Measurements from ENCODE around the gene IKZF3.
"Not testable (repeated sequence)": the region's sequence is repeated elsewhere in the genome, so short reads cannot be mapped to it uniquely, and the experiment has no call there.

IKZF3 gene

DNA sequence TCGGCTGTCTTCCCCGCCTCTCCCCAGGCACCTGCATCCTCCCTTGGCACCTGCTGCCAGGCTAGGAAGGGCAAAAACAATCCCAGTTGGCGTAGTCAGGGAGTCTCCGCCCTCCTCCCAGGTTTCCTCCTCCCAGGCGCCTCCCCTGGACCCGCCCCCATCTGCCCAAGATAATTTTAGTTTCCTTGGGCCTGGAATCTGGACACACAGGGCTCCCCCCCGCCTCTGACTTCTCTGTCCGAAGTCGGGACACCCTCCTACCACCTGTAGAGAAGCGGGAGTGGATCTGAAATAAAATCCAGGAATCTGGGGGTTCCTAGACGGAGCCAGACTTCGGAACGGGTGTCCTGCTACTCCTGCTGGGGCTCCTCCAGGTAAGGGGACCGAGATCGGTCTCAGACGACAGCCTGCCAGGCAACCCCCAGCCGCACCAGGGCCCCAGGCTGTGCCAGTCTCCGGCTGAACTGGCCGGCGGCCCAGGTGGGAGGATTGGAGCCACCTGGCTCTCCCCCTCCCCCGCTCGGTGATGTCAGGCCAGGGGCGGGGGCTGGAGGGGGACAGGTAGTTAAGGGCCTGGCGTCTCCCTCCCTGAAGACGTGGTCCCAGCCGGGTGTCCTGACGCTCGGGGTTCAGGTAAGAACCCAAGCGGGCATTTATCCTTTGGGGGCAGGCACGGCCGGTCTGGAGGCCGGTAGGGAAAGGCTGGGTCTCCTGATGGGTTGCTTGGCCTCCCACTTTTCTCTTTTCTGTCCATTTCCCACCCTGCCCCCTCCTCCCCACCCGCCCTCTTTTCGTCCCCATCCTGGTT, 126.1 kb downstream of the IKZF3 start, which contains the start of gene GRB7:
TSS of gene GRB7 (plus strand) at position 179 of the 808 bp plus-strand sequence. CDS start 4,364 bp downstream, outside the sequence.
- no peak for DNase-seq

DNA sequence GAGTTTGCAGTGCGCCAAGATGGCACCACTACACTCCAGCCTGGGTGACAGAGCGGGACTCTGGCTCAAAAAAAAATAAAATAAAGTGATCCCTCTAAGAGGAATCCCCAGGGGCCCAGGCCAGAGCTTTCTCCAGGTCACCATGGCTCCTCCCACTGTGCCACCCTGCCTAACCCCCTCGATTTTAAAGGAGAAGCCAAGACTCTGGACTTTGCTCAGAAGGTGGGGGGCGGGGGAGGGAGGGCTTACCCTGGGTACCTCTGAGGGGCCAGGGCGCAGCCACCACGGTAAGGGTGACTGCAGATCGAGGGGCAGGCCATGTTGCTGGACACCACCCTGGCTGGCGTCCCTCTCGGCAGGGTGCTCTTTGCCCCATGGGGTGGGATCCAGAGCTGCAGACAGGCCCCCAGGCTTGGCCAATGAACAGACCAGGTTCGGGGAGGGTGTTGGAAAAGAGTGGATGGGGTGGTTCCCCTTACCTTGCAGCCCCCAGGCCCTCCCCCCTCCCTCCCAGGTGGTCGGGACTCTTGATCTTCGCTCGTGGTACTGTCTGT, 126.8 kb downstream of the IKZF3 start:
- DNase-seq = no peak

DNA sequence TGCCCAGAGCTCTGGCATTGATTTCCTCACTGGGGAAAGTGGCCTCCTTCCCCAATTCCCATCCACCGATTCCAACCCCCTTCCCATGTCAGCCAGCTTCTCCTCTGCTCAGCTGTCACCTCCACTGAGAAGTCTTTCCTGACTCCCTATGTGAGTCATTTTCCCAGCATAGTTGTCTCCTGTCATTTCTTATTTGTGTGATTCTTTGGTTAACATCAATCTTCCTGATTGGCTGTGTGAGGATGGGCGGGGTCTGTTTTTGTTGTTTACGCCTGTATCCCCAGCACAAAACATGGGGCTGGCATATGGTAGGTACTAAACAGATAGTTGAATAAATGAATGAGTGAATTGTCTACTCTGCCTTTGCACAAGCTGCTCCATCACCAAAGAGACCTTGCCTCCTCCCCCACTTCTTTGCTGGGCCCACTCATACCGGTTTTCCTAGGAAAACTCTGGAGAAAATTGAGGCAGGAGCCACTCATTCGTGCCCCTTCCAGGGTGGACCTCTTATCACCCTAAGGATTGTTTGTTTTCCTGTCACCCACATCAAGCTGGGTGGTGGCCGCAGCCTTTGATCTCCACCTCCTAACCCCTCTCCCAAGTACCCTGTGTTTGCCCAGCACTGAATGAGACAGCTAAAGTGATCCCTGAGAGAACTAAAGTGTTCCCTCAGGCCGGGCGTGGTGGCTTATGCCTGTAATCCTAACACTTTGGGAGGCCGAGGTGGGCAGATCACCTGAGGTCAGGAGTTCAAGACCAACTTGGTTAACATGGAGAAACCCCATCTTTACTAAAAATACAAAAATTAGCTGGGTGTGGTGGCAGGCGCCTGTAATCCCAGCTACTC, 127.6 kb downstream of the IKZF3 start:
- no peak for DNase-seq

DNA sequence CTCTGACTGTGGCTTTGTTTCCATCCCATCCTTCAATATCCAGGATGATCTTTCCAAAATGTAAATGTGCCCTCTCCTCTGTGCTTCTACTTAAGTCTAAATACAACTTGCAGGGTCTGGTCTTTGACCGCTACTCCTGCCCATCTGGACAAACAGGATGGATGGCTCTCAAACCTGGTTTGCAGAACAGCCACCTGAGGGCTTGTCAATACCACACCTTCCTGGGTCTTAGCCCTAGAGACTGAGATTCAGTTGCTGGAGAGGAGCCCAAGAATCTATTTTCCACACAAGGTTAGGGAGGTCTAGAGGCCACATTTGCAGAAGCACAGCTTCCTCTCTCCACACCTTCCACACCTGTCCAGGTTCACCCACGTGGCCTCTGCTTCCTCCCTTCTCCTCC, 128.2 kb downstream of the IKZF3 start:
- DNase-seq = no peak

DNA sequence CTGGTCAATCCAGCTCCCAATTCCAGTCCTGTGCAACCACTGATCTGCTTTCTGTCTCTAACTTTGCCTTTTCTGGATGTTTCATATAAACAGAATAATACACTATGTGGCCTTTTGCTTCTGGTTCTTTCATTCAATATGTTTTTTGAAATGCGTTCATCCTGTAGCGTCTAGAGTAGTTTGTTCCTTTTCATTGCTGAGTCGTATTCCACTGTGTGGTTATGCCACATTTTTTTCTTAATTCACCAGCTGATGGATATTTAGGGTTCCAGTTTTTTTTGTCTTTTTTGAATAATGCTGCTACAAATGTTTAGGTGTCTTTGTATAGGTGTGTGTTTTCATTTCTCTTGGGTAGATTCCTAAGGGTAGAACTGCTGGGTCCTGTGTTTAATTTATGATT, 131.5 kb downstream of the IKZF3 start:
- no peak for DNase-seq

DNA sequence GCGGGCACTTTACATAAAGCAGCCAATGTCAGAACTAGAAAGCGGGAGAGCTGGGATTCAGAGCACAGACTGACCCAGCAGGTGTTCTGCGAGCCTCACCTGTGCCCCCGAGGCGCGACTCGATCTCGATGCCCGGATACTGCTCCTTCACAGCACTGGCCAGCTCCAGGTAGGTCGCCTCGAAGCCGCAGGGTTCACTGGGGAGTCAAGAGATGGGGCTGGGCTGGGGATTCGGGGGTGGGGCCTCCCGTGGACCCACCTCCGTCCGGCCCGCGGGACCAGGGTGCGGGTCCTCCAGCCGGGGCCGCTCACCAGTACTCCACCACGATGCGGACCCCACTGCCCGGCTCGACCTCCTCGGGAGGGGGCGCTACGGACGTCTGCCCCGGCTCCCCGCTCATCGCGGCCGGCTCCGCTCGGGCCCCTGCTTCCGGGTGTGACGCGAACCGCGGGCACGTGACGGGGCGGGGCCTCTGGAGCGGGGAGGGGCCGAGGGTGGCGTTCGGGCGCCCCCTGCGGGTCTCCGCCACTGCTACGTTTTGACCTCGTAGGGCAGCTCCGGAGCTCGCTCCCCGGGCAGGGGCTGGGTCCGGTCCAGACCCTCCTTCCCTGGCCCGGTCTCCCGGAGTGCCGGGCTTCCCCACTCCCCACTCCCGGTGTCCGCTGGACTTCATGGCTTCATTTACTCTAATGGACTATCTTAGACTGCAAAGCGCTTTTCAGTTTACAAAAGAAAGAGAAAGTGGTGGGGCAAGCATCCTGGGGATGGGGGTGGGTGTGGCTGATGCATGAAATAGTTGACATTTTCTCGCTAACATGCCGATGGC, 133.8 kb downstream of the IKZF3 start, which contains the start of gene MIEN1:
TSS of gene MIEN1 (minus strand) at position 438 of the 827 bp plus-strand sequence. CDS start at position 401, 37 bp downstream.
- DNase-seq = peak; percentile 93

DNA sequence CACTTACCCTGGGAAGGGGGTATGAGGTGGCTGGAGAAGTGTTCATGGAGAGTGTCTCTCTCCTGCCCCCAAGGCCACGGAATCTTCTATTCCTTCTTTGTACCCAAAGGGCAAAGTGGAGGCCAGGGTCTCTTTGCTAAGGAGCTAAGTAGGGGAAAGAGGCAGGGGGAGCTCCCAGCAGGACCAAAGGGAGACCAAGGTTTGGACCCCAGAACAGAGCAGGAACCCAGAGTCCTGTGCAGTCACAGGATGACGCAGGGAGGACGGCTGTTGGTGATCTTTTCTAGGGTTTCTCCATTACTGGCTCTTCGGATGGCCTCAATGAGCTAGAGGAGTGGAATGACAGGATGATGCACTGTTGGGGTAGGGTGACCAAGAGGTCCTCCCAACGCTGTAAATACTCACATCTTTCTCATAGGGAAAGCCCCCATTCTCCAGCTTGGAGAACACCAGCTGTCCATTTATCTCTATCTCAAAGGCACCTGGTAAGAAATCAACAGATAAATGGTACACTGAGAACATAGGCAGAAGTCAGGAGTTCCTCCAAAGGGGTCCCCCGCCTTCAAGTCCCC, 134.7 kb downstream of the IKZF3 start:
- no peak for DNase-seq

DNA sequence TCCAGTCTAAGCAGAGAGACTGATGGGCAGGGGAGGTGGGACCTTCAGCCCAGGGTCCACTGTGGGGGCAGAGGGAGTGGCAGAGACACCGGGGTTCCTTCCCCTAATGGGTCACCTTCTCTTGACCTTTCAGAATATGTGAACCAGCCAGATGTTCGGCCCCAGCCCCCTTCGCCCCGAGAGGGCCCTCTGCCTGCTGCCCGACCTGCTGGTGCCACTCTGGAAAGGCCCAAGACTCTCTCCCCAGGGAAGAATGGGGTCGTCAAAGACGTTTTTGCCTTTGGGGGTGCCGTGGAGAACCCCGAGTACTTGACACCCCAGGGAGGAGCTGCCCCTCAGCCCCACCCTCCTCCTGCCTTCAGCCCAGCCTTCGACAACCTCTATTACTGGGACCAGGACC, 136.6 kb downstream of the IKZF3 start:
- no peak for DNase-seq

DNA sequence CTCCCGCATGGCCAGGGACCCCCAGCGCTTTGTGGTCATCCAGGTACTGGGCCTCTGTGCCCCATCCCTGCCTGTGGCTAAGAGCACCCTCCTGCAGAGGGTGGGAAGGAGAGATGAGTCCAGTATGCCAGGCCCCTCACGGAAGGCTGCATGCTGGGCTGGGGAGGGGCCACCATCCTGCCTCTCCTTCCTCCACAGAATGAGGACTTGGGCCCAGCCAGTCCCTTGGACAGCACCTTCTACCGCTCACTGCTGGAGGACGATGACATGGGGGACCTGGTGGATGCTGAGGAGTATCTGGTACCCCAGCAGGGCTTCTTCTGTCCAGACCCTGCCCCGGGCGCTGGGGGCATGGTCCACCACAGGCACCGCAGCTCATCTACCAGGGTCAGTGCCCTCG, 137.5 kb downstream of the IKZF3 start:
- no peak for DNase-seq

DNA sequence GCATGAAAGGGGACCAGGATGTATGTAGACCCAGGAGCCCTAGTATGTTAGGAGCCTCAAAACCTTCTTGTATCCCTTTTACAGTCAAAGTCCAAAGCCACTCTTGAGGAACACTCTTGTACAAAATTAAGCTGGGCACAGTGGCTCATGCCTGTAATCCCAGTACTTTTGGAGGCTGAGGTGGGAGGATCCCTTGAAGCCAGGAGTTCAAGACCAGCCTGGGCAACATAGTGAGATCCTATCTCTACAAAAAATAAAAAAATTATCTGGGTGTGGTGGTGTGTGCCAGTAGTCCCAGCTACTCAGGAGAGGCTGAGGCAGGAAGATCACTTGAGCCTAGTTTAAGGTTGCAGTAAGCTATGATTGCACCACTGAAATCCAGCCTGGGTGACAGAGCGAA, 138.2 kb downstream of the IKZF3 start:
- not testable (repeated sequence) for DNase-seq

DNA sequence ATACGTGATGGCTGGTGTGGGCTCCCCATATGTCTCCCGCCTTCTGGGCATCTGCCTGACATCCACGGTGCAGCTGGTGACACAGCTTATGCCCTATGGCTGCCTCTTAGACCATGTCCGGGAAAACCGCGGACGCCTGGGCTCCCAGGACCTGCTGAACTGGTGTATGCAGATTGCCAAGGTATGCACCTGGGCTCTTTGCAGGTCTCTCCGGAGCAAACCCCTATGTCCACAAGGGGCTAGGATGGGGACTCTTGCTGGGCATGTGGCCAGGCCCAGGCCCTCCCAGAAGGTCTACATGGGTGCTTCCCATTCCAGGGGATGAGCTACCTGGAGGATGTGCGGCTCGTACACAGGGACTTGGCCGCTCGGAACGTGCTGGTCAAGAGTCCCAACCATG, 139.4 kb downstream of the IKZF3 start:
- no peak for DNase-seq

DNA sequence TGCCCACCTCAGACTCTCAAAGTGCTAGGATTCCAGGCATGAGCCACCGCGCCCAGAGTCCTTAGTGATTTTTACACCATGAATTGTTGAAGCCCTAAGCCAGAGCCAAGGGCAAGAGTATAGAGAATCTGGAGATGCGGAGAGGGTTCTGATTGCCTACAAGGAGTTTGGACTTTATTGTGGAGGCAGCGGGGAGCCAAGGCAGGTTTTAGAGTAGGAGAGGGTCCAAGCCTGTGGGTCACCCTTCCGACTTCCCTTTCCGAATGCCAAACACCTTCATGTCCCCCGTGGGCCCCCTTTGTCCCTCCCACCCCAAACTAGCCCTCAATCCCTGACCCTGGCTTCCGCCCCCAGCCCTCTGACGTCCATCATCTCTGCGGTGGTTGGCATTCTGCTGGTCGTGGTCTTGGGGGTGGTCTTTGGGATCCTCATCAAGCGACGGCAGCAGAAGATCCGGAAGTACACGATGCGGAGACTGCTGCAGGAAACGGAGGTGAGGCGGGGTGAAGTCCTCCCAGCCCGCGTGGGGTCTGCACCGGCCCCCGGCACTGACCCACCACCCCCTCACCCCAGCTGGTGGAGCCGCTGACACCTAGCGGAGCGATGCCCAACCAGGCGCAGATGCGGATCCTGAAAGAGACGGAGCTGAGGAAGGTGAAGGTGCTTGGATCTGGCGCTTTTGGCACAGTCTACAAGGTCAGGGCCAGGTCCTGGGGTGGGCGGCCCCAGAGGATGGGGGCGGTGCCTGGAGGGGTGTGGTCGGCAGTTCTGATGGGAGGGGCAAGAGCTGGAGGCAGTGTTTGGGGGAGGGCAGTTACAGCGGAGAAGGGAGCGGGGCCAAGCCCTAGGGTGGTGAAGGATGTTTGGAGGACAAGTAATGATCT, 140.9 kb downstream of the IKZF3 start:
- no peak for DNase-seq

DNA sequence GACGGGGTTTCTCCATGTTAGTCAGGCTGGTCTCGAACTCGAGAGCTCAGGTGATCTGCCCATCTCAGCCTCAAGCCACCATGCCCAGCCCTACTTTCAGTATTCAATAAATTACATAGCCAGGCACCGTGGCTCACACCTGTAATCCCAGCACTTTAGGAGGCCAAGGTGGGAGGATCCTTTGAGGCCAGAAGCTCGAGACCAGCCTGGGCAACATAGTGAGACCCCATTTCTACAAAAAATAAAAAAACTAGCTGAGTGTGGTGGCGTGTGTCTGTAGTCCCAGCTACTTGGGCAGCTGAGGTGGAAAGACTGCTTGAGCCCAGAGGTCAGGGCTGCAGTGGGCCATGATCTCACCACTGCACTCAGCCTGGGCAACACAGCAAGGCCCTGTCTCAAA, 142.0 kb downstream of the IKZF3 start:
- no peak for DNase-seq

DNA sequence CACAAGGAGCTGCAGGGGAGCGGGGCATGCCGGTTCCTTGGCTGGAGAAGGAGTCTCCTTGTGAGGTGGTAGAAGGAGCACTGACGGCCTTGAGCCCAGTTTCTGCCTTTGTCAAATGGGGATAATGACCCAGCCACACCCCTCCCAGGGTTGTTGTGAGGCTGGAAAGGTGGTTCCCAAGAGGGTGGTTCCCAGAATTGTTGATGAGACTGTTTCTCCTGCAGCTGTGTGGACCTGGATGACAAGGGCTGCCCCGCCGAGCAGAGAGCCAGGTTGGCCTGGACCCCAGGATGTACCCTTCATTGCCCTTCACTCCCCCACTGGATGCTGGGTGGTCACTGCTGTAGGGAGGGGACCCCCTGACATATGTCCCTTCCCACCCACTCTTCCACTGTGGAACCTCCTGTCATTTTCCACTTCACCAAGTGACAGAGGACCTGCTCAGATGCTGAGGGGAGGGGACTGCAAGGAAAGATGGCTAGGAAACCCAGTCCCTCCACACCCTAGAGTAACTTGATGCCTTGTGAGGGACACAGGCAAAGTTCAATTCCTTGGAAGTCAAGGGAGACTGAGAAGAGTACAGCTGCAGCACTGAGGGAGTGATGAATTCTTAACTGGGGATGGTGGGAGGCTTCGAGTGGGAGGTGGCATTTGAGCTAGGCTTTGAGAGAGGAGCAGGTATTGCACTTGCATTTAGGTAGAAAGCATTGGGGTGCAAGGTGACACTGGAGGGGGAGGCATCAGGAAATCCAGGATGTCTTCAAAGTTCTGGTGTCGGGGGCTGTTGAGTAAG, 144.4 kb downstream of the IKZF3 start:
- no peak for DNase-seq

DNA sequence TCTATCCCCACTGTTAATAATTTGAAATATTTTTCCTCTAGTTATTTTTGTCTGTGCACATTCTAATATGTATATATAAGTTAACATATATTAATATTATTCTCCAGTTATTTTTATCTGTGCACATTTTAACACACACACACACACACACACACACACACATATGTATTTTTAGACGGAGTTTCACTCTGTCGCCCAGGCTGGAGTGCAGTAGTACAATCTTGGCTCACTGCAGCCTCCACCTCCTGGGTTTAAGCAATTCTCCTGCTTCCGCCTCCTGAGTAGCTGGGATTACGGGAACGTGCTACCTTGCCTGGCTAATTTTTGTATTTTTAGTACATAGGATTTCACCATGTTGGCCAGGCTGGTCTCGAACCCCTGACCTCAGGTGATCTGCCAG, 146.5 kb downstream of the IKZF3 start:
- no peak for DNase-seq

DNA sequence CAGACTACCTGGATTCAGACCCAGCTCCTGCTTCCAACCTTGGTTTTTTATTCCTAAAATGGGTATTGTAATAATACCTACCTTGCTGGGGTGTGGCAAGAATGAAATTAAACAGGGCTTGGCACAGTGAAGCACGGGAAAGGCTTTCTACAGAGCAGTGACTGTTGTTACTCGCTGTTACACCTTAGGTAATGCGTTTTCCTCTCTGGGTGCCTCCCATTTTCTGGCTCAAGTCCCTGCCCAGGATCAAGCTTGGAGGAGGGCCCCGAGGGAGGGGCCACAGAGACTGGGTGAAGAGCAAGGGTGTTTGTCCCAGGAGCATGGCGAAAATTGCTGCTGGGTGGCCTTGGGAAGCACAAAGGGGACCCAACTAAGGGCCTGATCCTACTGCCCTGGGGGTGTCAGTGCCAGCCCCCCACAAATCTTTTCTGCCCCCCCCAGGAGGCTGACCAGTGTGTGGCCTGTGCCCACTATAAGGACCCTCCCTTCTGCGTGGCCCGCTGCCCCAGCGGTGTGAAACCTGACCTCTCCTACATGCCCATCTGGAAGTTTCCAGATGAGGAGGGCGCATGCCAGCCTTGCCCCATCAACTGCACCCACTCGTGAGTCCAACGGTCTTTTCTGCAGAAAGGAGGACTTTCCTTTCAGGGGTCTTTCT, 147.1 kb downstream of the IKZF3 start:
- DNase-seq = no peak

DNA sequence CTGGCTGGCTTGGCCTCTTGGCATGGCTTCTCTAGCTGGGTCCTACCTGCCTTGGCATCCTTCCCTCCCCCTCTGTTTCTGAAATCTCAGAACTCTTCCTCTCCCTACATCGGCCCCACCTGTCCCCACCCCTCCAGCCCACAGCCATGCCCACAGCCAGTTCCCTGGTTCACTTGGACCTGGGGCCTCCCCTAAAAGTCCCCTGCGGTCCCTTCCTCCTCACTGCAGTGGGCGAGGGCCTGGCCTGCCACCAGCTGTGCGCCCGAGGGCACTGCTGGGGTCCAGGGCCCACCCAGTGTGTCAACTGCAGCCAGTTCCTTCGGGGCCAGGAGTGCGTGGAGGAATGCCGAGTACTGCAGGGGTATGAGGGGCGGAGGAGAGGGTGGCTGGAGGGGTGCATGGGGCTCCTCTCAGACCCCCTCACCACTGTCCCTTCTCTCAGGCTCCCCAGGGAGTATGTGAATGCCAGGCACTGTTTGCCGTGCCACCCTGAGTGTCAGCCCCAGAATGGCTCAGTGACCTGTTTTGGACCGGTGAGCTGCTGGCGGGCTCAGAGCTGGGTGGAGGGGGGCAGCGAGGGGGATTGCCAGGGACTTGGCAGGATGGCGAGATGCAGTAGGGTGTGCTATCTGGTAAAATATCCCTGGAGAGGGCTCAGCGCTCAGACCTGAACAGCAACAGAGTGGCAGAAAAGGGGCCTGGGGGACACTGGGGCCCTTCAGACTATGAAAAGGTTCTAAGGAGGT, 147.9 kb downstream of the IKZF3 start:
- no peak for DNase-seq

DNA sequence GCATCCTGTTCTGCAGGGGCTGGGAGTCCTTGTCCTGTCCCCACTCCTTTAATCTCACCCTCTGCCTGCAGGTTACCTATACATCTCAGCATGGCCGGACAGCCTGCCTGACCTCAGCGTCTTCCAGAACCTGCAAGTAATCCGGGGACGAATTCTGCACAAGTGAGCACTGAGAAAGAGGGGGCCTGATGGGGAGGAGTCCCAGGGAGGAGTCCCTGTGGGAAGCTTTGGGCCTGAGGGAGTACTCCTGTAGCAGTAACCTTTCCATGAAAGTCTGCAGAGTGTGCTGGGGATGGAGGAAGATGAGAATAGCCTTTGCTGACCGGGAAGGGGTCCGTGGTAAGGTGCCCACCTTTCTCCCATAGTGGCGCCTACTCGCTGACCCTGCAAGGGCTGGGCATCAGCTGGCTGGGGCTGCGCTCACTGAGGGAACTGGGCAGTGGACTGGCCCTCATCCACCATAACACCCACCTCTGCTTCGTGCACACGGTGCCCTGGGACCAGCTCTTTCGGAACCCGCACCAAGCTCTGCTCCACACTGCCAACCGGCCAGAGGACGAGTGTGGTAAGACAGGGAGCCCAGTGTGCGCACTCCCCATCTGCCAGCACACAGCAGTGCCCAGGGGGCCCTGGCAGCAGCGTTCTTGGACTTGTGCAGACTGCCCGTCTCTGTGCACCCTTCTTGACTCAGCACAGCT, 148.6 kb downstream of the IKZF3 start:
- no peak for DNase-seq
